ENCODE results near the gene EGLN1. TPM values are rescaled to one million over a fixed set of nuclear protein-coding genes. Genes with fewer than 3 reads are reported as not detected.

EGLN1 gene
- total RNA-seq, 1 donor from 2014 or later: 83.8 TPM

DNA sequence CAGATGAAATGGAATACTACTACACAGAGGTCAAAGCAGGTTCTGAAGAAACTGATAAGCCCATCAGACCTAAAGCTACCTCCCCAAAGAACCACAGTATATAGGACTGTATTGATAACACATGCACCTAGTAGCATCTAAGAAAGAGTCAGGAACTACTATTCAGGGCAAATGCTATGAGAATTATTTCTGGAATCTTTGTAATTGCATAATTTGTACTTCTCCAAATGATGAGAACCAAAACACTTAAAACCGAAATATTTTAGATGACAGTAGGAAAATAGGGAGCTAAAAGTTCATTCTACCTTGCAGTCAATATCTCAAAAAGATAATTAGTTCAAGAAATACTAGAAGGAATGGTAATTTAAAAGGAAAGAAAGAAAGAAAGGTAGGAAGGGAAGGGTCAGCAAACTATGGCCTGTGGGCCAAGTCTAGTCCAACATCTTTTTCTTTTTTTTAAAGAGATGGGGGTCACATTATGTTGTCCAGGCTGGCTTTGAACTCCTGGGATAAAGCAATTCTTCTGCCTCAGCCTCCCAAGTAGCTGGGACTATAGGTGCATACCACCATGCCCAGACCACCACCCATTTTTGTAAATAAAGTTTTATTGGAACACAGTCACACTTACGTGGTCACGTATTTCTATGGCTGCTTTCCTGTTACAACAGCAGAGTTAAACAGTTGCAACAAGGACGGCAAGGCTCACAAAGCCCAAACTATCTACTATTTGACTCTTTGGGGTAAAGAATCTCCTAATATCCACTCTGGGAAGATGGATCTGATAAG, 24.0 kb downstream of the EGLN1 start:
- DNase-seq (ENCODE audit: low spot score): no peak

DNA sequence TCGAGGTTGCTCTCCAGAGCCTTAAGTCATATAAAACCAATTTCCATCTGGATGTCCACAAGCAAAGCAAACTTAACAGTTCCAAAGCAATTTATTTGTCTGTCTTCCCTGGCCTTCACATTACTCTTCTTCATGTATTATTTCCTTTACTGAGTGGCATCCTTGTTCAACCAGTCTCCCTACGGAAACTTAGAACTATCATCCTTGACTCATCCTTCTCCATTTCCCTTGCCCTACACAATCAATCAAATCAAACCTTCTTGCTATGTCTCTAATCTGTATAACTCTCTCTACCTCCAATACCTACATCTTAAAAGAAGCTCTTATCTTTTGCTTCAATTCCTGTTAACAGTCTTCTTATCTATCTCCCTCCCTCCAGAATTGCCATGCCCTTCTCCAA, 25.4 kb downstream of the EGLN1 start:
- no peak for DNase-seq (ENCODE audit: low spot score)

DNA sequence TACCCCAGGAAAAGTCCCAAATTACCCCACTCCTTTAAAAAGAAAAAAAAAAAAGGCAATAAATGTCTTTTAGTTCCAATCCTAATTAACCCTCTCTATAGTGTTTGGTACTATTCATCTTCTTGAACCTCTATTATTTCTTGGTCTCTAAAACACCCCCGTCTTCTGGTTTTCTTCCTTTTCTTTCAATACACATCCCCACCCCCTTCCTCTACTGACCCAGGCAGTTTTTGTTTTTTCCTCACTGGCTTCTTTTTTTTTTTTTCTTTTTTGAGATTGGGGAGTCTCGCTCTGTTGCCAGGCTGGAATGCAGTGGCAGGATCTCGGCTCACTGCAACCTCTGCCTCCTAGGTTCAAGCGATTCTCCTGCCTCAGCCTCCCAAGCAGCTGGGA, 26.1 kb downstream of the EGLN1 start:
- DNase-seq (ENCODE audit: low spot score): no peak

DNA sequence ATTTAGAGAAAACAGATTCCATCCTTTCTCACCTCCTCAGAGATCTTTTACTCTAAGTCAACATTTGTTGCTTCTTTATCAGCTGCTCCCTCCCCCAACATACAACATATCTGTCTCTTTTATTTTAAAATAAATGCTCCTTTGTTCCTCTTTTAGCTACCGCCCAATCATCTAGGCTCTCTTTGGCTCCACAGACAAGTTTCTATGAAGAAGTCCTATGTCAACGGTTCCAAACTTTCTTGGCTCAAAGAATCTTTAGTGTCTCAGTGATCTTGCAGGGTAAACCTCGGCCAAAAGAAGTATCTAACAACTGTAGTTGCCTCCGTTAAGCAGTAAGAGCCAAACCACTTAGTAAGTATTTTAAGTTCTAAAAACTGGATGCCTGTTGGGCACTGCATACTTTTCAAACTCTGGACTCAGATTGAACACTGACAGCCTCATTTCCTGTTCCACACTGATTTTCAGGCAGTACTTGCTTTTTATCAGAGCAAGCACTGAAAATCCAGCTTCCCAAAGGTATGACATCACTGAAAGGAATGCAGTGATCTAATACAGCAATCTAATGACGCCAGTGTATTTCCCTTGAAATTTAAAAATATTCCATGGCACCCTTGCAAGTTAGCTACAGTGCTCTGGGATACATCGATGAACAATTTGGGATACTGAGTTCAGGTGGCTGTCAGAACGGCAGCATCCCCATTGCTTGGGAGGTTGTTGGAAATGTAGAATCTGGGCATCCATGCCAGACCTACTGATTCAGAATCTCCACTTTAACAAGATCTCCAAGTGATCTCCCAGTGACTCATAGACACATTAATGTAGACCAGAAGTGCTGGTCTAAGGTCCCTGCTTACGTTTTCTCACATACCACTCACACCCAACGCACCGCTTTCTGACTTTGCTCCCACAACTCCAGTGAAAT, 26.8 kb downstream of the EGLN1 start:
- DNase-seq (ENCODE audit: low spot score): peak; percentile 89

- peak; percentile 64 for DNase-seq (ENCODE audit: low spot score)
These were observed 28.4 kb downstream of the EGLN1 start for GRCh38 chr1:231393668-231394067.

- no peak for DNase-seq (ENCODE audit: low spot score)
These were observed 29.5 kb downstream of the EGLN1 start for GRCh38 chr1:231392389-231393131.

DNA sequence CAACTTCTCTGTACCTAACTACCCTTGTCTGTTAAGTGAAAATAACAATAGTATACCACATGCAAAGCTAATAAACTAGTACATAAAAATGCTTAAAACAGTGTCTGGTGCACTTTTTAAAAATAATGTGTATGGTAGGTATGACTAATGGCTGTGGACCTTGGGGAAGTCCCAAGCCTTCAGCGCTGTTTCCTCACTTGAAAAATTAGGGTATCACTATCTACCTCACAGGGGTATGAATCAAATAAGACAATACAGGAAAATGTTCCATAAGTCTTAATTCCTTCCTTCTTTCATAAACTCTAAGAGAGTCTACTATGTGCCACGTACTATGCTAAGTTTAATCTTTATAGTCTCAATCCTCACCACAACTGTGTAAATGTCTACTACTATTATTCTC, 32.0 kb downstream of the EGLN1 start:
- DNase-seq (ENCODE audit: low spot score): no peak

GRCh38 chr1:231387770-231388669, 34.1 kb downstream of the EGLN1 start:
- DNase-seq (ENCODE audit: low spot score): no peak

DNA sequence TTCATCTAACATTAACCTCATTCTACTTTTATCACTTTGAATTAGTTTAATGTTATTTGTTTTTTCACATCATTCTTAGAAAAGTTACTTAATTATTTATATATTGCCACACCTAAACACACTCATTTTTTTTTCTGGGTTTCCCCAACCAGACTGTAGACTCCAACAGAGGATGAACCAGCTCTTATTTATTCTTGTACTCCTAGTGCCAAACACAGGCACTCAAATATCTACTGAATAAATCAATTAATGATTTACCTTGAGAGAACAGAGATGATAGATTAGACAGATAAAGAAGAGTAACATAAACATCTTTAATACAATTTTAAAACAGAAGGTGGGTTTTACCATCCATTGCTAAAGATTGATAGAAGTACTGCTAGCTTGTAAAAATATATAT, 35.6 kb downstream of the EGLN1 start:
- DNase-seq (ENCODE audit: low spot score): no peak

- no peak for DNase-seq (ENCODE audit: low spot score)
These were observed 36.7 kb downstream of the EGLN1 start for GRCh38 chr1:231385416-231385748.

- no peak for DNase-seq (ENCODE audit: low spot score)
These were observed 37.2 kb downstream of the EGLN1 start for GRCh38 chr1:231384696-231385415.

- DNase-seq (ENCODE audit: low spot score): no peak
These were observed 38.8 kb downstream of the EGLN1 start for GRCh38 chr1:231383159-231383860.

- DNase-seq (ENCODE audit: low spot score): no peak
These were observed 39.7 kb downstream of the EGLN1 start for GRCh38 chr1:231382426-231382825.

- no peak for DNase-seq (ENCODE audit: low spot score)
These were observed 40.4 kb downstream of the EGLN1 start for GRCh38 chr1:231381729-231382128.

GRCh38 chr1:231376875-231377549, 45.1 kb downstream of the EGLN1 start:
- DNase-seq (ENCODE audit: low spot score): no peak

GRCh38 chr1:231376101-231376500, 46.0 kb downstream of the EGLN1 start:
- no peak for DNase-seq (ENCODE audit: low spot score)

GRCh38 chr1:231374394-231374793, 47.7 kb downstream of the EGLN1 start:
- no peak for DNase-seq (ENCODE audit: low spot score)

GRCh38 chr1:231372501-231372900, 49.6 kb downstream of the EGLN1 start:
- no peak for DNase-seq (ENCODE audit: low spot score)

- DNase-seq (ENCODE audit: low spot score): no peak
These were observed 52.8 kb downstream of the EGLN1 start for GRCh38 chr1:231369282-231369681.
